H1 (cell line): Measurements from ENCODE around the gene PRKD3. TPM values are rescaled to one million over a fixed set of nuclear protein-coding genes. Genes with fewer than 3 reads are reported as not detected.

ENCODE experiments used
- ASH2L ChIP-seq: fragments of 200-600, 300-600 bp; sonication (generic); IDR thresholded peaks from one replicate; pipeline ENCODE4 v1.7.1; 2017; ENCODE audit warnings: low read length
- CBX8 ChIP-seq: fragments of 300-800, 300-1000 bp; sonication (generic); IDR thresholded peaks from 2 replicates; pipeline ENCODE4 v1.7.1; 2016; ENCODE audit warnings: low read depth, low read length, borderline replicate concordance
- CTBP2 ChIP-seq: IDR thresholded peaks from 2 replicates; pipeline ENCODE4 v1.7.0; 2011; ENCODE audit warnings: borderline replicate concordance, mild to moderate bottlenecking, moderate library complexity, mixed read lengths, low read length; ENCODE audit not compliant: insufficient read depth, insufficient read length
- EP300 ChIP-seq, 2 experiments: IDR thresholded peaks; 1 replicate in 1 of 2; 2 replicates in 1 of 2; pipeline ENCODE4 v1.6.1; 2011 to 2012; ENCODE audit warnings: low read depth in 2 of 2, low read length in 2 of 2, mild to moderate bottlenecking in 2 of 2, borderline replicate concordance in 1 of 2, inconsistent platforms in 1 of 2, moderate library complexity in 1 of 2
- EZH2 ChIP-seq: fragments of 200-600 bp; sonication (generic); IDR thresholded peaks from 2 replicates; pipeline ENCODE4 v1.7.1; 2012; ENCODE audit warnings: low read depth, mild to moderate bottlenecking, moderate library complexity, low read length, inconsistent platforms; ENCODE audit not compliant: severe bottlenecking
- YY1 ChIP-seq: IDR thresholded peaks from 2 replicates; pipeline ENCODE4 v1.6.1; 2011; ENCODE audit warnings: low read depth, mild to moderate bottlenecking, low read length
- polyA plus RNA-seq, 7 experiments: library from polyadenylated mRNA; depleted of rRNA in 3 of 7; stranded (reverse) in 5 of 7; unstranded in 2 of 7; fragments of >200 nt in 5 of 7; fragments of 200-250 nt in 2 of 7; gene quantifications; 1 replicate in 5 of 7; 2 replicates in 1 of 7; 4 replicates in 1 of 7; pipeline versions ENCODE4 v1.2.1 to v1.2.3, GENCODE V29; 2011 to 2013; ENCODE audit warnings: missing spikeins in 2 of 7, mixed read lengths in 2 of 7
- total RNA-seq: library from RNA; stranded (reverse); fragmentation: NEBNext Ultra II Directional; extraction: Animal tissue kit (Norgen Biotek cat#: 25700); gene quantifications from 2 replicates; pipeline ENCODE4 v1.2.1, GENCODE V29; 2021
- TF ChIP-seq, protein P1 (sequence below): IDR thresholded peaks from 2 replicates; pipeline ENCODE4 v1.6.1; 2011; ENCODE audit warnings: low read length, improper control_type of control experiment

The PRKD3 gene
- total and polyA plus RNA-seq, 2 of the 8 experiments (the other 6 are each of a cell fraction or from before 2014, with no cell fraction given) = 12.0 to 63.3 TPM

DNA sequence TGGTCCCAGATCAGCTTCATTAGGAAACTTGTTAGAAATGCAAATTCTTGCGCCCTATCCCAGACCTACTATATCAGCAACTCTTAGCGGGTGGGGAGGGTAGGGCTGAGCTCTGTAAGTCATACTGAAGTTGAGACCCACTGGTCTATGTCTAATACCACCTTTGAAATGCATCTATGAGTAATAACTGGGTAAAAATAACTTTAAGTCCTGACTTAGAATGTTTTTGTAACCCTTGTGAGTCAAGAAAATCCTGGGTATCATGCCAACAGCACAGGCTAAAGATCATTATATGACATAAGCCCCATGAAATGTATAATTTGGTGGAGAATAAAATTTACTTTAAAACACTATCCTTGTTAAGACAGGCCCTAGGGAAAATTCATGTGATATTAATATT lies 41.4 kb downstream of the PRKD3 start (continued):
- no peak for TF ChIP-seq EZH2
- TF ChIP-seq ASH2L = no peak
- TF ChIP-seq CBX8 = no peak
- TF ChIP-seq EP300 (IDR thresholded peaks at IDR 0.05; ENCODE audit: borderline replicate concordance in 1 of 2, low read depth in 2 of 2, low read length in 2 of 2) = no peak
- TF ChIP-seq CTBP2 = no peak
- TF ChIP-seq, protein P1, sequence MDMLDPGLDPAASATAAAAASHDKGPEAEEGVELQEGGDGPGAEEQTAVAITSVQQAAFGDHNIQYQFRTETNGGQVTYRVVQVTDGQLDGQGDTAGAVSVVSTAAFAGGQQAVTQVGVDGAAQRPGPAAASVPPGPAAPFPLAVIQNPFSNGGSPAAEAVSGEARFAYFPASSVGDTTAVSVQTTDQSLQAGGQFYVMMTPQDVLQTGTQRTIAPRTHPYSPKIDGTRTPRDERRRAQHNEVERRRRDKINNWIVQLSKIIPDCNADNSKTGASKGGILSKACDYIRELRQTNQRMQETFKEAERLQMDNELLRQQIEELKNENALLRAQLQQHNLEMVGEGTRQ = no peak
- TF ChIP-seq YY1 = no peak
- TF ChIP-seq, all 59 proteins: peak for 0
